ENCODE results near the gene LOXHD1.

Gene LOXHD1

DNA sequence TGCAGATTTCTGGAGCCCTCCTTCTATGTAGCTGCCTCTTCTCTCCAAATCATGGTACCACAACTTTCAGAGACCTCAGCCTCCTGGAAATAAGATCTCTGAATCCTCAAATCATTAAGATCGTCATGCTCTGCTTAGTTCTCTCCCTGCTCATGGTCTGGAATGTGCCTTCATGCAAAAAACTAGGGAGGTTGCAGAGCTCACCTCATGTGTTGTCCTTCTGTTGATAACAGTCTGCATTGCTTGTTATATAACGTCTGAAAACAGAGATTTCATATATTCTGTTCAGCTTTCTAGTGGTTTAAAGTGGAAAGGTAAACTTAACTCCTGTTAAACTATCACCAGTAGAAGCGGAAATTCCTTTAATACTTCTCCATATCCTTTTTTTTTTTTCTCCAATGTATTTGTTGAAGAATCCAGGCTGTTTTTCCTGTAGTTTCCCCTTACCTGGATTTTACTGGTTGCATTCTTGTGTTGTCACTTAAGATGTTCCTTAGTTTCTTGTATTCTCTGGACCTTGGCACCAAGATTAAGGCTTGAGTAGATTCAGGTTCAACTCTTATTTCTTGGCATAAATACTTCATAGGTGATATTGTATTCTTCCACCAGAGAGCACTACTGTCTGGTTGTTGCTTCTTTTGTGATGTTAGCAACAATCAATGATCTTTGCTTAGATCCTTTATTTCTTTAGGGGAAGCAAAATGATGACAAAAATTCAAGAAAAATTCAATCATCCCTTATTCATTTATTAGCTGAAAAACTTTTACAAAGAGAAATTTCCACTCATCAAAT lies 211.3 kb downstream of the LOXHD1 start:
- no peak for DNase-seq
- intact Hi-C loops (cut with DNase I), result no loop called here

DNA sequence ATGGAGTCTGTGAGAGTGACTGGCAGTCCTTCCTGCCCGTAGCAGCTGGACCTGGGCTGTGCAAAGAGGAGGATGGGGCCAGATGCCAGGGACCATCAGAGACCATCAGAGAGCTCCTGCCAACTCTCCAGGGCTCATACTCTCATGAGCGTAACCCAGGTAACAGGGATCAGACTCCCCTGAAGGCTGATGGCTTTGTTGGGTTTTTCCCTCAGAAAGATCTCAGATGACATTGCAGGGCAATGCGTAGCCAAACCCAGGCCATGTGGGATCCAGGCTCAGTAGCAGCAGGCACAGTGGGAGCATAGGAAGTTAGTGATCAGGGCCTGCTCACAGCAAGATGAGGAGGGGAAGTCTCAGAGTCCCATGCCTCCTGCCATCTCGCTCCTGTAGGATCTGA lies 218.0 kb downstream of the LOXHD1 start:
- intact Hi-C loops (cut with DNase I), result no loop called here
- DNase-seq, result no peak

- intact Hi-C loops (cut with DNase I), result no loop called here
- no peak for DNase-seq
Observed at GRCh38 chr18:46437061-46437460, 220.0 kb downstream of the LOXHD1 start.

GRCh38 chr18:46436621-46437020 lies 220.4 kb downstream of the LOXHD1 start:
- DNase-seq, result no peak
- intact Hi-C loops (cut with DNase I), result no loop called here

- intact Hi-C loops (cut with DNase I), result no loop called here
- no peak for DNase-seq
Observed at GRCh38 chr18:46435031-46435430, 222.0 kb downstream of the LOXHD1 start.

DNA sequence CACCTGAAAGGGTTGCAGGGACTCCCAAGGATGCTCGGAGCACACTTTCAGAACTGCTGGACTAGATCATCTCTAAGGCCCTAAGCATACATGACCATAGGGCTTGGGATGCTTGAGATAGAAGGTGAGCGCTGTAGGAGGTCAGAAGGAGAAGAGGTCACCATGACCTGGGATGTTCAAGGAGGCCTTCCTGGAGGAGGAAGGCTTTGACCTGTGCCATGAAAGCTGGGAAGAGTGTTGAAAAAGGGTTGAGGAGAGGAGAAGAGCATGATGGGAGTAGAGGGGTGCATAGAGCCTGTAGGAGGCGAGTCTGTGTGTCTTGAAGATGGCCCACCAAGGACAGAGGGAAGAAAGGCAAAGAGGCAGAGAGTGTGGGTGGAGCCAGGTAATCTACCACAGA lies 222.4 kb downstream of the LOXHD1 start:
- no peak for DNase-seq
- intact Hi-C loops (cut with DNase I), result no loop called here

- no peak for DNase-seq
- intact Hi-C loops (cut with DNase I), result no loop called here
Observed at GRCh38 chr18:46433121-46433826, 223.7 kb downstream of the LOXHD1 start.

DNA sequence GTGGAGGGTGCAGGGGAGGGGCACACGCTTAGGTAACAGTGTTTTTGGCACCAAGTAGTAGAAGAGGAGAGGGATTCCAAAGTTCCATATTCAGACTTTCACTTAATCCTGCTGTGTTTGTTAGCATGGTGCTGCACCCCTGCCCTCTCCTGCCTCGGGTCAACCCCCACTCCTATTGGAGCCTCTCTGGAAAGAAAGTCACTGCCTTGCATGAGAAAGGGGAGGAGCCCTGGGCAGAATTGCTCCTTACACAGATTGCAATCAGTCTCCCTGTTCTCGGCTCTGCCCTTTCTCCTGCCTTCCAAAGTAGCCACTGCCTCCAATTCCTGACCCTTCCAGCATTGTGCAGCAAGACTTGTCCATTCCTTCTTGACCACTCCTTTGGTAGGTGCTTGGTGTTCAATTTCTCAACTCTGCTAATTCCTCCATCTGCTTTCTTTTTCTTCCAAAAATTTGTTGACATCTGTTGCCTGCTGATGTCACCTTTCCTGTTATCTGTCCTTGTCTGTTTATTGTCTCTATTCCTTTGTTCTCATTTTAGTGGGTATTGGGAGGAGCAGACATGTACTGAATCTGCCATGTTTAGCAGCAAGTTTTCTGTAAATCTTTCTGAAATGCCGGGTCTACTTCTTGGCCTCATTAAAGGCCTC lies 225.4 kb downstream of the LOXHD1 start:
- intact Hi-C loops (cut with DNase I), result no loop called here
- DNase-seq, result no peak

DNA sequence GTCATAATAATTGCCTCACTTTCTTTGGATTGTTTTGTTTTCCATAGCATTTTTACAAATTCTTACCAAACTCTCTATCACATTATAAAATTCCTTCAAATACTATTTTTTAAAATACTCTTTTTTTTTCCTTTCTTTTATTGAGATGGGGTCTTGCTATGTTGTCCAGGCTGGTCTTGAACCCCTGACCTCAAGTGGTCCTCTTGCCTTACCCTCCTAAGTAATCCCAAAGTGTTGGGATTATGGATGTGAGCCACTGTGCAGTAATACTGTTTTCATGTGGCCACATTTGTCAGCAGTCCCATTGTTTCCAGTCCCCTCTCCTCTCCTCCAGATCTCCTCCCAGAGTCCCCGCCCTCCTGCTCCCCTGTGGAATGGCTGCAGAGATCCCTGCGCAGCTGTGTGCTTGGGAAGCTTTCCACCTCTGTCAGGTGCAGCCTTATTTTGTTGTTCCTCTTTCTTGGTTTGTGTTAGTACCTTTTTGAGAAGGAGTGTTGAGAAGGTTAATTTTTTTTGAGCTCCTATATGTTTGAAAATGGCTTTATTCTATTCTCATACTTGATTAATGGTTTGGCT lies 227.3 kb downstream of the LOXHD1 start:
- intact Hi-C loops (cut with DNase I), result no loop called here
- DNase-seq, result no peak

DNA sequence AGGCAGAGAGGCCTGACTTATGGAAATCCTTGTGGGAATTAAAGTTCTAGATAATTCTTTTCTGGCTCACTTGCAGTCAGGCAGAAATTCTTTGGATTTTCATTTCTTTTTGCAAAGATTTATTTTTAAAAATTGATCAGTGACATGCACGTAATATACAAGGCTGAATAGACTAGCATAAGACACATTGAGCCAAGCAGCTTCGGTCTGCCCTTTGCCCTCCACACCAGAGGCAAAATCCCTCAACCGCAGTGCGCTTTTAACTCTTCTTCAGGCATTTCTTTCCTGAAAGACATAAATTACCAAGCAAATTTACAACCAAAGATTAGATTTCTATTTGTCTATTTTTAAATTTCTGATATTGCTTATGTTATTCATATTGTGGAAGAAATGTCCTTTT lies 227.9 kb downstream of the LOXHD1 start:
- DNase-seq, result no peak
- intact Hi-C loops (cut with DNase I), result no loop called here

GRCh38 chr18:46428368-46428767 lies 228.7 kb downstream of the LOXHD1 start:
- intact Hi-C loops (cut with DNase I), result no loop called here
- DNase-seq, result no peak

- no peak for DNase-seq
- intact Hi-C loops (cut with DNase I), result no loop called here
Observed at GRCh38 chr18:46427216-46427995, 229.6 kb downstream of the LOXHD1 start.
